ENCODE measurements around the gene GDPGP1.
"Not testable (repeated sequence)": the region's sequence is repeated elsewhere in the genome, so short reads cannot be mapped to it uniquely, and the experiment has no call there.

The GDPGP1 gene

DNA sequence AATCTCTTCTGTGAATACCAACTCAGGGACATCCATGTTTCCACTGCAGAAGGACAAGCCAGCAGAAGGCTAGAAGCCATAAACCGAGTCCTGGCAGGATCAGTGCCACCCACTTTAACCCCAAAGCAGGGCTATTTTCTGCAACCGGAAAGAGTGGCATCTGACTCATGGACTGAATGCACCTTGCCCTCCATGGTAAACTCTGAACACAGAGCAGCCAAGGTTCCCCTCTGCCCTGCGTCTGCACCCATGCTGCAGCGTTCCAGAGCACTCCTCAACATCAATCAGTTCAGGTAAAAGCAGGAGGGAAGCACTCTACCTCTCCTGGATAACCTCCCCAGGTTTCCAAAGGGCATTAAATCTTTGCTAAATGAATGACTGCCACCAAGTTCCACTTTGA lies 30.7 kb downstream of the GDPGP1 start:
- DNase-seq: no peak

DNA sequence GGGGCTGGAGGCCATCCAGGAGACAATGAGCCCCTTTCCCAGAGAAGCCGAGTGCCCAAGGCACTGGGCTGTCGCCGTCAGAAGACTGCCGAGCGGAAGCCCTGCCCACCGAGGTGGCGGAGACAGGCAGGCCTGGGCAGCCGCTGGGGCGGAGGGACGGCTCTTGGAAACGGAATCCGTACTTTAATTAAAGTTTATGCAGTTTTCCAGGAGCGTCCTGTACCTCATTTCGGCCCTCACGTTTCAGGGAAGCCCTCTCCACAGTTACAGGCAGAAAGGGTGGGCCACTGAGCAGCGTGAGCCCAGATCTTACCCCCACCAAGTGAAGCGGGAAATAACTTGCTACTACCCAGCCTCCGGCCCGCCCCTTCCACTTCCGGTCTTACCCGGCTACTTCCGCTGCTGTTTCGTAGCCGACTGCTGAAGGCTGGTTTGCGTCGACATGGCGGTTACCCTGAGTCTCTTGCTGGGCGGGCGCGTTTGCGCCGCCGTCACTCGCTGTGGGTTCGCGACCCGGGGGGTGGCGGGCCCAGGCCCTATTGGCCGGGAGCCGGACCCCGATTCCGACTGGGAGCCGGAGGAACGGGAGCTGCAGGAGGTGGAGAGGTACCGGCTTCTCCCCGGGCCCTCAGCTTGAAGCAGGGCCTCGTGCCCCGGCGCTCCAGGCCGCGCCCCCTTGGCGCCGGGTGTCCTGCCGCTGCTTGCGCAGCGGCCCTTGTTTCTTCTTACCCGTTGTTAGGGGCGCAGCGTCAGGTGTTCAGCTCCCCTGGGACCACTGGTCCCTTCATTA lies 31.5 kb downstream of the GDPGP1 start, which contains the start of gene NGRN:
TSS of gene NGRN (plus strand) at position 402 of the 790 bp plus-strand sequence. CDS start at position 443, 41 bp downstream.
- peak; percentile 90 for DNase-seq

DNA sequence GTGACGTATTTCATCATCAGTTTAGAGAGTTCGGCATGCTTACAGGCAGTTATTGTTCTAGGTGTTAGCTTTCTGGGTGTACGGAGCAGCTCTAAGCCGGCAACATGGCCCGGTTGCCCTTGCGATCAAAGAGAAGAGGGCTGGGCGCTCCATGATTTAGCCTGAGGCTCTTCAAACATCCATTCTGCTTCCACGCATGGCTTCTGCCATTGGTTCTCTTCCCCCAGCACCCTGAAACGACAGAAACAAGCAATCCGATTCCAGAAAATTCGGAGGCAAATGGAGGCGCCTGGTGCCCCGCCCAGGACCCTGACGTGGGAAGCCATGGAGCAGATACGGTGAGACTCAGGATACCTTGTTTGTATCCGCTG lies 32.0 kb downstream of the GDPGP1 start:
- DNase-seq: peak; percentile 19

DNA sequence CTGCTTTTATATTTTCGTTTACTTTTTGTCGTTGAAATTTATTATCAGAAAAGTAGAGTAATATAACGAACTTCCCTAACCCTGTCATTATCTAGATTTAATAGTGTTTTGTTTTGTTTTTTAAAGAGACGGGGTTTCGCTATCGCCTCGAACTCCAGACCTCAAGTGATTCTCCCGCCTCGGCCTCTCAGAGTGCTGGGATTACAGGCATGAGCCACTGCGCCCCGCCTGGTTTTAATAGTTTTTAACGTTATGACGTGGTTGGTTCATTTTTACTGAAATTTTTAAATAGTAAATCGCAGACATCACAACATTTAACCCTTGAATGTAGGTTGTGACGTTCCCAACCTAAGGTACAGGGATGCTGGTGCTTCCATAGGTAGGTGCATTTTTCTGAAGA lies 32.5 kb downstream of the GDPGP1 start:
- peak; percentile 27 for DNase-seq

DNA sequence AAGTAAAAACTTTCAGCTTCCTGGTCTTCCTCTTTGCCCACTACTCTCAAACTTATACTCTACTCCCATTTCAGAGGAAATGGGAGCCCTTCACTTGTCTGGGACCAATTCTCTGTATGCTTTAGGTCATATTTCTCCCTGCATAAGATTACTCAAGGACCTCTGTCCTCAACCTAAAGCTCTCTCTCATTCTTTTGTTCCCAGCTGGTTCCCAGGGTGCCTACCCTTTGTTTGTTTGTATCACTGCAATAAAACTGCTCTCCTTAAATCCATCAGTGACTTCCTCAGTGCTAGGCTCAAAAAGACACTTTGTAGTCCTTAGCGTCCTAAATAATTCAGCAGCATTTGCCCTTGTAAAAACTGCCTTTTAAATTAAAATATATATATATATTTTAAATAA lies 34.4 kb downstream of the GDPGP1 start:
- no peak for DNase-seq

DNA sequence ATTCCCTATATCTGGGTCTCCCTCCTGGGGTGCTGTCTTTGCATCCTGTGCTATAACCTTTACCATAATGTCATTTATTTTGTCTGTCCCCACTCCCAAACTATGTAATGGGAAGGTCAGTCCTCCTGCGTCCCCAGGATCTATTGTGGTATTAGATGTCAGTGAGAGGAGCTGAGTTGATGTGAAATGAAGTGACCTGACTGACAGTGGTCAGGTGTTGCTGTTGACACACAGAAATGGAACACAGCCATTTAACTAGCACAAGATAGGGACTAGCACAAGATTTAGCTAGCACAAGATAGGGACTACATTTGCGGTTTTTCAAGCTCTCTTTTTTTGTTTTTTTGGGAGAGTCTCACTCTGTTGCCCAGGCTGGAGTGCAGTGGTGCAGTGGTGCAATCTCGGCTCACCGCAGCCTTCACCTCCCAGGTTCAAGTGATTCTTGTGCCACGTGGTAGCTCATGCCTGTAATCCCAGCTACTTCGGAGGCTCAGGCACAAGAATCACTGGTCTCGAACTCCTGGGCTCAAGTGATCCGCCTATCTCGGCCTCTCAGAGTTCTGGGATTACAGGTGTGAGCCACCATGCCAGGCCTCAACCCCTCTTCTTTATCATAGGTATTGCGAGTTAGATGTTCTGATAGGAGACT lies 36.6 kb downstream of the GDPGP1 start:
- DNase-seq: no peak

DNA sequence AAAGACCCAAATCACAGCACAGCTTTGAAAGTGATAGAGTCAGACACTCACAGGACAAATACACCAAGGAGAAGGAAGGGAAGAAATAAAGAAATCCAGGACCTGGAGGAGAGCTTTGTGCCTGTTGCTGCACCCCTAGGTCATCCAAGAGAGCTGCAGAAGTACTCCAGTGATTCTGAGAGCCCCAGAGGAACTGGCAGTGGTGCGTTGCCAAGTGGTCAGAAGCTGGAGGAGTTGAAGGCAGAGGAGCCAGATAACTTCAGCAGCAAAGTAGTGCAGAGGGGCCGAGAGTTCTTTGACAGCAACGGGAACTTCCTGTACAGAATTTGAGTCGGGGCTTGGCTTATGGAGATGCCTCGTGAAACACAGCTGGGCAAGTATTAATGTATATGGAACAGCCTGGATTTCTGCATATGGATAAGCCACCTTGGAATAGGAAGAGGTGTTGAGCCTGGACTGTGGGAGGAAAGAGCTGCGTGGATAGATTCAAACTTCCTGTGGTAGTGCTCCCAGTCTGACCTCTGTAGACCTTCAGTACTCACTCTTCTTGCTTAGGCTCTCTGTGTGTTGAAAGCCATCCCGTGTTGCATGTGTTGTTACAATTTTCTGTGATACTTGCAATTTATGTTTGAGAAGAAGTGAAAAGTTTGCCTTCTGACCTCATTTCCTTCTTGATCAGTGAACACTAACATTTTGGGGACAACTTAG lies 37.6 kb downstream of the GDPGP1 start:
- DNase-seq: no peak

DNA sequence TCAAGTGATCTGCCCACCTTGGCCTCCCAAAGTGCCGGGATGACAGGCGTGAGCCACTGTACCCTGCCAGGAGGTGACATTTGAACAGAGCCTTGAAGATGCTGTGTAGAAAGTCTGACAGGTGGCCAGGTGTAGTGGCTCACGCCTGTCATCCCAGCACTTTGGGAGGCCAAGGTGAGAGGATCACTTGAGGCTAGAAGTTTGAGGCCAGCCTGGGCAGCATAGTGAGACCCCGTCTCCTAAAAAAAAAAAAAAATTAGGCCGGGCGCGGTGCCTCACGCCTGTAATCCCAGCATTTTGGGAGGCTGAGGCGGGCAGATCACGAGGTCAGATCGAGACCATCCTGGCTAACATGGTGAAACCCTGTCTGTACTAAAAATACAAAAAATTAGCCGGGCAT lies 44.5 kb downstream of the GDPGP1 start:
- not testable (repeated sequence) for DNase-seq

DNA sequence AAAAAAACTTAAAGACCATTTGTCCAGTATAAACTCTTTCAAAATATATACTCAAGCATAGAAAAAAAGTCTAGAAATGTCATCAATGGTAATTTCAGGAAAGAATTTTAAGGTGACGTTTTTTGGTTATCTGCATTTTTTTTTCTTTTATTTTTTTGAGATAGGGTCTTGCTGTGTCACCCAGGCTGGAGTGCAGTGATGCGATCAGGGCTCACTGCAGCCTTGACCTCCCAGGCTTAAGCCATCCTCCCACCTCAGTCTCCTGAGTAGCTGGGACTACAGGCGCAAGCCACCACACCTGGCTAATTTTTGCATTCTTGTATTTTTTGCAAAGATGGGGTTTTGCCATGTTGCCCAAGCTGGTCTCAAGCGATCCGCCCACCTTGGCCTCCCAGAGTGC lies 46.7 kb downstream of the GDPGP1 start:
- DNase-seq: not testable (repeated sequence)

DNA sequence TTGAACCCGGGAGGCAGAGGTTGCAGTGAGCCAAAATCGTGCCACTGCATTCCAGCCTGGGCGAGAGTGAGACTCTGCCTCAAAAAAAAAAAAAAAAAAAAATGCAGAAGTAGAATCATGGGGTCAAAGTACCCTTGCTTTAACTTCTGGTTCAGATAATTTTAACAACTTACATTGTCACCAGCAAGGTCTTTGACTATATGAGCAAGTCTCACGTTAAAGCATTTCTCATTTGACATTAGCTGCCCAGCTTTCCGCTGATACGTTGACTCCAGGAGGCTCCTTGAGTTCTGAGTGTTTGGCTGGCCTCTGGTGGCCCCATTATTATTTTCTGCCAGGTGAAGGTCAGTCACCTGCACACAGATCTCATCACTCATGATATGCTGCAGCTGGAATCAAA lies 47.6 kb downstream of the GDPGP1 start:
- not testable (repeated sequence) for DNase-seq

DNA sequence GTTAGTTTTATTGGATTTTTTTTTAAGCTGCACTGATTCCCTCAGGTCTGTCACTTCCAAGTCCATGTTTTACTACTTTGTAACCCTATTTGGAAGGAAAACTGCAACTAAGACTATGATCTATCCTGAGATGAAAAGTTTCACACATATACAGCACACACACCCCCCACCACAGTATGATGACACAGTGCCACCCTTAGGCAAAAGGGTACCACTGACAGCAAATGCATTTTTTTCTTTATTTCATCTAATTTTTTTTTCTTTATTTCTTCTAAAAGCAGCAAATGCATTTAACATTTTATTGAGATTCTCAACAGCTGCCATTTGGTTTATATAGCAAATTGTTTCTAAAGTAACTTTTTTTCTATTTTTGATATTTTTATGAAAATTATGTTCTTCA lies 52.7 kb downstream of the GDPGP1 start:
- DNase-seq: peak; percentile 68

DNA sequence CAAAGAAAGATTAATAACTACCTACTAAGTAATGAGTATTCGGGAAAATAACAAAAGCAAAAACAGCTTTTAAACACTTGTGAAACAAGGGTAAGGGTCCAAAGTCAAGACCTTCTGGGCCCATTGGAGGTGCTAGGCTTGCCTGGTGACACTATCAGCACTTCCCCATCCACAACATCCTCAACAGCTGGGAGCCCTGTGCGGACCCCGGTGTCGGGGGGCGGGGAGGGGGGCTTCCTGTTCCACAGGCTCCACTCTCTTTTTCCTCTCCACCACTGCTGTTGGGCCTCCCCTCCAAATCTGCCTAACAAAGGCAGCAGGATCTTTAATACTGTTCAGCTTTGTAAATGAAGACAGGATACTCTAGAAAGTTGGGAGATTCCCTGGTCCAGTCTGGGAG lies 53.1 kb downstream of the GDPGP1 start:
- no peak for DNase-seq

DNA sequence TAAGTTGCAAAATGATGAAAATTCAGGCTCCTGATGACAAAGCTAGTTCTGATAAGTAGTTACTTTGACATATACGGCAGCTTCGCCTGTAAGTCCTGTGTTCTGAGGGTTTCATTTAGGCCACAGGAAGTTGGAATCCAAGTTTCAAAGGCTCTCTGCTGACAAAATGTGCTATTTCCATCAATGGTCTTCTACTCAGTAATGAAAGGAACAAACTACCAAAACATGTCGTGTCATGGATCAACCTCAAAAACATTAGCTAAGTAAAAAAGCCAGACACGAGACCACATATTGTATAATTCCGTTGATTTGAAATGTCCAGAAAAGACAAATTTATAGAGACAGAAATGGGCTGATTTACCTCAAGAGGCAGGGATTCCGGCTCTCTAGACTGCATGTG lies 53.9 kb downstream of the GDPGP1 start:
- no peak for DNase-seq

DNA sequence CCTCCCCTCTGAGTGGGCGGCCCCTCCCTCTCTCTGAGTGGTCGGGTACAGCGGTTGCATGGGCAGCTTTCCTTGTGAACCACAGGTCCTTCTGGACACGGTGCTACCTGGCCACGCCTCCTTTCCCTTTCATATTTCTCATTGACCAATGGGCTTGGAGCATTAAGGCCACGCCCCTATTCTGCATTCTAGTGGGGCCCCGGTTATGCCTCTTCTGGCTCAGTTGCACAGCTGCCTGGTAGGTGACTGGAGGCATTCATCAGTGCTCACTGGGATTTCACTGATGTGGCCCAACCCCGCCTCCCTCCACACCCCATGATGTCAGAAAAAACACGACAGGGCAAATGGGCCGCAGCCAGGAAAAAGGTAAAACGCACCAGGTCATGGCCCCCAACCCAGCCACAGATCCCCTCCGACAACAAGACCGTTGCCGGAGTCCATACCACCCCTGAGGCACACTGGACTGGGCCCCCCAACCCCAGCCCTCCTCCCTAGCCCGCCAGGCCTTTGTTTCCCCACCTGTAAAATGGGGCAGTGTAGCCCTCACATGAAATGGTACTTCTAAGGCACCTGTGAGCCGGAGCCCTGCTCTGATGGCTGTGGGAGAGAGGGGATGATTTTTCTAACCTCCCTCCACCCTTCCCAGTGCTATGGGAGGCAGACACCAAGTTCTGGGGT lies 57.8 kb downstream of the GDPGP1 start:
- DNase-seq: no peak

DNA sequence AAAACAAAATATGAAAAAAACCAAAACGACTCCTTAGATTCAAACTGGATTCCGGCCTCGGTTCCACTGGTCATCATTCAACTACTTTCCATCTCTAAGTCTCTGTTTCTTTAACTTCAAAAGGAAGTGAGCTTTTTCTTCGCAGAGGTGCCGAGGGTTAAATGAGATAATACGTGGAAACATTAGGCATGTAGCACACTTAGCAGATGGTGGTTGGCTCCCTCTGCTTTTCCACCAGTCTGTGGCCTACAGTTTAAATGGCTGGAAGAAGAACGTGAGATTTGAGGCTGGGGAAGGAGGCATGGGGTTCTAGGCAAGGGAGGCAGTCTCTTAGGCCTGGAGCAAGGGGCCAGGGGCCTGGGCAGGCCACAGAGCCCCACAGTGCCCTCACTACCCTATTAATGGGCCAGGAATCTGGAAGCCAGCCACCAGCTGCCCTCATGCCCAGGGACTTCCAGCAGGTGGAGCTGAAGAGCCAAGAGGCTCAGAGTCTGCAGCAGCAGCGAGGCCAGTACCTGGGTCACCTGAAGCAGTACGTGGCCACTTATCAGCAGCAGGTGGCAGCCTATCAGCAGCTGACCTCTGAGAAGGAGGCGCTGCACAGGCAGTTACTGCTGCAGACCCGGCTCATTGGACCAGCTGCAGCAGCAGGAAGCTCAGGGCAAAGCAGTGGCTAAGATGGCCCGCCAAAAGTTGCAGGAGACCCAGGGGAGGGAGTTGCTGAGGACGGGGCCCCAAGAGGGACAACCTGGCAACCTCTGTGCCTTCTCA lies 59.2 kb downstream of the GDPGP1 start:
- peak; percentile 49 for DNase-seq

DNA sequence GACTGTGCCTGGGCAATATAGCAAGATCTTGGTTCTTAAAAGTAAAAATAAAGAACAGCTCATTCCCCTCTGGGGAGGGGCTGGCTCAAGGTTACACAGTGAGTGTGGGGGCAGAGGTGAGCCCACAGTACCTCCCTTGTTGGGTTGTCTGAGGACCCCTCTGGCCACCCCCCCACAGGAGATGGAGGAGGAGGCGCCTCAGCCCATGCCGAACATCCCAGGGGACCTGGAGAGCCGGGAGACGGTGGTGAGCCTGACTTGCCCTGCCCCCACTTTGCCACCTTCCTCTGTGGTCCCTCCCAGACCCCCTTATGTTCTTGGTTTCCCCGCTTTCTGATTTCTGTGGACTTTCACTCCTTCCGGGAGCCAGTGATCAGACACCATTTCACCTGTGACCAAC lies 60.1 kb downstream of the GDPGP1 start:
- no peak for DNase-seq

DNA sequence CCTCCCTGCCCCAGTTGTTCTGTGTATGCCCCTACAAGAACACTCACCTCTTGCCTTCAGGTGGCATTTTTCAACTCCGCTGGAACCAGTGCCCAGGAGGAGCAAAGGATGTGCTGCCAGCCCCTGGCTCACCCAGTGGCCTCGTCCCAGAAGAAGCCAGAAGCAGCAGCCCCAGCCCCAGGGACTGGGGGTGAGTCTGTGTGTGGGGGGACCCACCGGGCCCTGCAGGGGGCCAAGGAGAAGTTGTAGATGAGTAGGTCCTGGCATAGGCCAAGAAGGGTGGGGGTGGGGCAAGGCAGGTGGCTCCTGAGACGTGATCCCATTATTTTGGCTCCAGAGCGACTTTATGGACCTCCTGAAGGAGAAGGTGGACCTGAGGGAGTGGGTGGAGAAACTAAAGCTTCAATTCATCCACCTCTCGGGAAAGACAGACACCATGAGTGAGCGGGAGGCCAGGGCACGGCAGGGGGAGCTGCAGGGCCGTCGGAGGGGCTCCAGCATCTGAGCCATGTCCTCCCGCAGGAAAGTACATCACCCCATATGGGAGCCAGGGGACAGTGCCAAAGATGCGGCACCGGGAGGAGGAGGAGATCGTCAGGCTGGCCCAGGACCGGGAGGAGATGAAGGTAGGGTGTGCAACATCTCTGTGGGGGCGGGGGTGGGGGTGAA lies 60.7 kb downstream of the GDPGP1 start:
- DNase-seq: no peak

DNA sequence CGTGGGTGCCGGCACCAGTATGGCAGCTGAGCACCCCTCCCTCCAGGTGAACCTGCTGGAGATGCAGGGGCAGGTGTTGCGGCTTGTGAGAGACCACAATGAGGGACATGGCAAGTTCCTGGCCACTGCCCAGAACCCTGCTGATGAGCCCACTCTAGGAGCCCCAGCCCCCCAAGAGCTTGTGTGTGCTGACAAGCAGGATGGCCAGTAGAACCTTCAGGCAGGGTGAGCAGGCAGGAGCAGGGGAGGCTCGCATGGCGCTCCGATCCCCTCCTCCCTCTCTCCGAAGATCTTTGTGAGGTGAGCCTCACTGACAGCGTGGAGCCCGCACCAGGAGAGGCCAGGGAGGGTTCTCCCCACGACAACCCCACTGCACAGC lies 61.2 kb downstream of the GDPGP1 start:
- no peak for DNase-seq
